ENCODE results near the gene KRT86. TPM values are rescaled to one million over a fixed set of nuclear protein-coding genes. Genes with fewer than 3 reads are reported as not detected.

KRT86 gene
- total and polyA plus RNA-seq, 2 donors (not counting 1 experiment from before 2014, with no cell fraction given): not detected

DNA sequence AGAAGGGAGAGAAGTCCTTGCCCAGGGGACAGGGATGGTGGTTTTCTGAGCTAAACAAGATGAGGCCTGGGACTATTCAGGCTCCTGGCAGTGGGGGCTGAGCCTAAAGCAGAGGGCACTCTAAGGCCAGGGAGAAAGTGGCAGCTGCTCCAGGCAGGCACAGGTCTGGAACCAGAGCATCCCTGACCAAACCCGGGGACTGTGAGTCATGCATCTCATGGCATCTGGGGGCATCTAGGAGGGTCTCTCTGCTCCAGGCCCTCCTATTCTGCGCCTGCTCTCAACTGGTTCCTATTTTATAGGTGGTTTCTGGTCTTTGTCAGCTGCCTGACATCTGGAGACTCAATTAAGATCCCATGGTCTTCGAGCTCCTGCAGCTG is 29.8 kb upstream of the KRT86 start:
- H3K4me2 ChIP-seq (replicated peaks; ENCODE audit: low read depth, low read length, poor library complexity, severe bottlenecking): no peak overlapping the region

DNA sequence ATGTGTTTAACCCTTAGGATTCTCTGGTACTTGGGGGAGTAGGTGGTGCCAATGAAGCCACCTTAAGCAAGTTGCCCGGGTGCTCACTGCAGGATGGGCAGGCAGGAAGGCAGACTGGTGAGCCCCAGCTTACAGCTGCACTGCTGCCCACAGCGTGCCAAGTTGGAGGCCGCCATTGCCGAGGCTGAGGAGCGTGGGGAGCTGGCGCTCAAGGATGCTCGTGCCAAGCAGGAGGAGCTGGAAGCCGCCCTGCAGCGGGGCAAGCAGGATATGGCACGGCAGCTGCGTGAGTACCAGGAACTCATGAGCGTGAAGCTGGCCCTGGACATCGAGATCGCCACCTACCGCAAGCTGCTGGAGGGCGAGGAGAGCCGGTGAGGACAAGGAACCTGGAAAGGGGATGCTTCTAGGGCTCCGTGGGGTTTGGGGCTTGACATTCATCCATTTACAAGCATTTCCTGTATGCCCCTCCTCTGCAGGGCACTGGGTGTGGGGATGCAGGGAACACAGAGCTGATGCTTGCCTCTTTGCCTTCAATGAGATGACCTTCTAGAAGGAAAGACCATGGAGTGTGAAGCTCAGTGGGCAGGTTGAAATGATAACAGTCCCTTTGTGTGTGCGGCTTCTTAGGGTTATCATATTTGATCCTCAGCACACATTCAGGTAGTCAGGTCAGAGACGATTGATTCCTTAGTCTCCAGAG is 29.0 kb upstream of the KRT86 start:
- H3K9me3 Mint-ChIP-seq (ENCODE audit: insufficient read depth): no peaks in the 10 kb centered on the region
- no peaks in the 10 kb centered on the region for H4K20me1 ChIP-seq (ENCODE audit: control insufficient read depth, insufficient read depth, low read length, poor library complexity, severe bottlenecking)
- peaks cover 0 to 19% (median 4%) of the 10 kb centered on the region in 4 experiments for H3K27me3 ChIP-seq (replicated peaks in 1 of 4; ENCODE audit: control extremely low read depth in 1 of 4, control insufficient read depth in 3 of 4, insufficient read depth in 4 of 4, low read length in 3 of 4)
- no peak overlapping the region for H3K9ac ChIP-seq (ENCODE audit: low read length)
- H3K4me1 ChIP-seq (ENCODE audit: control insufficient read depth in 2 of 2, insufficient read depth in 2 of 2, low read length in 2 of 2): peaks cover 0 to 7% of the 10 kb centered on the region in 2 donors
- H3K27me3 Mint-ChIP-seq: peaks cover 40% of the 10 kb centered on the region
- H3K27ac ChIP-seq (ENCODE audit: low read length in 2 of 2): no peak overlapping the region
- H3K4me3 ChIP-seq (ENCODE audit: control extremely low read depth in 1 of 5, extremely low read depth in 1 of 5, insufficient read depth in 1 of 5, low read depth in 2 of 5, low read length in 4 of 5): no peak overlapping the region
- TF ChIP-seq, protein P1, sequence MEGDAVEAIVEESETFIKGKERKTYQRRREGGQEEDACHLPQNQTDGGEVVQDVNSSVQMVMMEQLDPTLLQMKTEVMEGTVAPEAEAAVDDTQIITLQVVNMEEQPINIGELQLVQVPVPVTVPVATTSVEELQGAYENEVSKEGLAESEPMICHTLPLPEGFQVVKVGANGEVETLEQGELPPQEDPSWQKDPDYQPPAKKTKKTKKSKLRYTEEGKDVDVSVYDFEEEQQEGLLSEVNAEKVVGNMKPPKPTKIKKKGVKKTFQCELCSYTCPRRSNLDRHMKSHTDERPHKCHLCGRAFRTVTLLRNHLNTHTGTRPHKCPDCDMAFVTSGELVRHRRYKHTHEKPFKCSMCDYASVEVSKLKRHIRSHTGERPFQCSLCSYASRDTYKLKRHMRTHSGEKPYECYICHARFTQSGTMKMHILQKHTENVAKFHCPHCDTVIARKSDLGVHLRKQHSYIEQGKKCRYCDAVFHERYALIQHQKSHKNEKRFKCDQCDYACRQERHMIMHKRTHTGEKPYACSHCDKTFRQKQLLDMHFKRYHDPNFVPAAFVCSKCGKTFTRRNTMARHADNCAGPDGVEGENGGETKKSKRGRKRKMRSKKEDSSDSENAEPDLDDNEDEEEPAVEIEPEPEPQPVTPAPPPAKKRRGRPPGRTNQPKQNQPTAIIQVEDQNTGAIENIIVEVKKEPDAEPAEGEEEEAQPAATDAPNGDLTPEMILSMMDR (IDR thresholded peaks at IDR 0.05): no peak
- TF ChIP-seq EZH2 (IDR thresholded peaks at IDR 0.05; ENCODE audit: borderline replicate concordance, insufficient read depth, low read depth, low read length, poor library complexity, severe bottlenecking): no peak
- ChIA-PET POLR2A (no interaction called here), CTCF (no interaction called here)
- no peak overlapping the region for H3K4me2 ChIP-seq (replicated peaks; ENCODE audit: low read depth, low read length, poor library complexity, severe bottlenecking)
- no peak overlapping the region for H3K4me3 Mint-ChIP-seq
- H2AFZ ChIP-seq (ENCODE audit: insufficient read depth, low read depth, low read length, poor library complexity, severe bottlenecking): no peak overlapping the region
- peaks cover 9% of the 10 kb centered on the region for H3K4me1 Mint-ChIP-seq
- H3K79me2 ChIP-seq (ENCODE audit: control insufficient read depth, insufficient read depth, low read length): no peaks in the 10 kb centered on the region
- intact Hi-C loops (cut with micrococcal nuclease): no loop called here
- 95% methylated on average over 17 of the region's 20 CpGs for WGBS (ENCODE audit: insufficient coverage)
- H3K36me3 ChIP-seq (replicated peaks in 1 of 2; ENCODE audit: control extremely low read depth in 1 of 2, control insufficient read depth in 1 of 2, extremely low read depth in 1 of 2, insufficient read depth in 2 of 2, low read length in 1 of 2): no peaks in the 10 kb centered on the region
- H3K9me3 ChIP-seq (ENCODE audit: control extremely low read depth in 1 of 3, control insufficient read depth in 2 of 3, insufficient read depth in 1 of 3, low read length in 2 of 3): no peaks in the 10 kb centered on the region
- ATAC-seq (ENCODE audit: low read depth) (no peak), DNase-seq (no peak)
- no peak overlapping the region for H3K27ac Mint-ChIP-seq

More for the DNA sequence above, 29.8 kb upstream of the KRT86 start:
- Mint-ChIP-seq H3K27me3 (peaks cover 34% of the 10 kb centered on the region), H3K27ac (peak overlapping the region; percentile 12), H3K4me1 (peaks cover 7% of the 10 kb centered on the region), H3K4me3 (no peak overlapping the region), H3K9me3 (ENCODE audit: insufficient read depth) (no peaks in the 10 kb centered on the region)
- ChIA-PET POLR2A (no interaction called here), CTCF (interaction anchor here (0.9 to 1.1 kb wide), 2 partner anchors 34 to 37 kb away, joined by 3 to 4 read pairs; no protein-coding TSS in a partner anchor)
- Histone ChIP-seq H4K20me1 (ENCODE audit: control insufficient read depth, insufficient read depth, low read length, poor library complexity, severe bottlenecking) (no peaks in the 10 kb centered on the region), H3K9me3 (ENCODE audit: control extremely low read depth in 1 of 3, control insufficient read depth in 2 of 3, insufficient read depth in 1 of 3, low read length in 2 of 3) (no peaks in the 10 kb centered on the region), H3K79me2 (ENCODE audit: control insufficient read depth, insufficient read depth, low read length) (no peaks in the 10 kb centered on the region), H3K4me3 (ENCODE audit: control extremely low read depth in 1 of 5, extremely low read depth in 1 of 5, insufficient read depth in 1 of 5, low read depth in 2 of 5, low read length in 4 of 5) (no peak overlapping the region), H3K9ac (ENCODE audit: low read length) (no peak overlapping the region), H3K27ac (ENCODE audit: low read length in 2 of 2) (no peak overlapping the region), H3K4me1 (ENCODE audit: control insufficient read depth in 2 of 2, insufficient read depth in 2 of 2, low read length in 2 of 2) (peaks cover 0 to 7% of the 10 kb centered on the region in 2 donors), H3K36me3 (replicated peaks in 1 of 2; ENCODE audit: control extremely low read depth in 1 of 2, control insufficient read depth in 1 of 2, extremely low read depth in 1 of 2, insufficient read depth in 2 of 2, low read length in 1 of 2) (no peaks in the 10 kb centered on the region), H2AFZ (ENCODE audit: insufficient read depth, low read depth, low read length, poor library complexity, severe bottlenecking) (no peak overlapping the region), H3K27me3 (replicated peaks in 1 of 4; ENCODE audit: control extremely low read depth in 1 of 4, control insufficient read depth in 3 of 4, insufficient read depth in 4 of 4, low read length in 3 of 4) (peaks cover 0 to 15% (median 2%) of the 10 kb centered on the region in 4 experiments)
- no peak for DNase-seq
- intact Hi-C loops (cut with micrococcal nuclease): no loop called here
- 60% methylated on average over 2 of the region's 3 CpGs for WGBS (ENCODE audit: insufficient coverage)
- no peak for ATAC-seq (ENCODE audit: low read depth)
- no peak for TF ChIP-seq EZH2 (IDR thresholded peaks at IDR 0.05; ENCODE audit: borderline replicate concordance, insufficient read depth, low read depth, low read length, poor library complexity, severe bottlenecking)
- TF ChIP-seq, protein P1 (IDR thresholded peaks at IDR 0.05): no peak
